Measurements from ENCODE around the gene EFR3B. TPM values are rescaled to one million over a fixed set of nuclear protein-coding genes. Genes with fewer than 3 reads are reported as not detected.

Gene EFR3B
- total RNA-seq, 1 experiment from 2014 or later: 7.0 TPM

DNA sequence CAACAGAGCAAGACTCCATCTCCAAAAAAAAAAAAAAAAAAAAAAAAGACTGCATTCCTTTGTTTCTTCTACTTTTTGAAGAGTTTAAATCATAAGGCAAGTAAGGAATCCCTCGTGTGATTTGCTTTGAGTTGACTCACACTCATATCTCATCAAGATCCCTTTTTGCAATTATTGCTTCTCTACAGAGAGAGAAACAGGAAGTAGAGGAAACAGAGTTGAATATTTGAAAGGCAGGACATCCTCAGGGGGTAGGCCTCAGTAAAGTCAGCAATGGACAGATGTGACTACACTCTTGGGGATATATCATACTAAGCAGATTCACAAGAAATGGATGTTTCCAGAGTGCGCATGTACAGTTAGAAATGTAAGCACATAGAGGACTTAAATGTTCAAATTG, 11.2 kb upstream of the EFR3B start:
- no peak overlapping the region for H4K91ac ChIP-seq (ENCODE audit: insufficient read length, low read depth, low read length)
- Mint-ChIP-seq H3K4me3 (no peak overlapping the region), H3K9me3 (peaks cover 0 to 3% of the 10 kb centered on the region in 2 experiments; a peak in 1 of 5 replicates), H3K27me3 (ENCODE audit: low read depth) (peaks cover 15% of the 10 kb centered on the region), H3K36me3 (ENCODE audit: insufficient read depth in 1 of 3, low read depth in 3 of 3) (no peaks in the 10 kb centered on the region), H3K27ac (no peak overlapping the region), H3K4me1 (peaks cover 3 to 7% of the 10 kb centered on the region in 2 experiments; a peak in 2 of 4 replicates)
- H3K79me1 ChIP-seq (ENCODE audit: insufficient read depth, low read depth, low read length, poor library complexity, severe bottlenecking): no peaks in the 10 kb centered on the region
- H3K27me3 ChIP-seq (ENCODE audit: insufficient read depth, low read length): no peaks in the 10 kb centered on the region
- H3K27ac ChIP-seq (ENCODE audit: insufficient read length, low read depth, low read length): no peak overlapping the region
- H3K4me2 ChIP-seq (ENCODE audit: insufficient read depth, insufficient read length, low read length): no peak overlapping the region
- no peaks in the 10 kb centered on the region for H3K9me3 ChIP-seq (ENCODE audit: control insufficient read depth, low read depth, low read length)
- no peak overlapping the region for H4K8ac ChIP-seq (replicated peaks; ENCODE audit: insufficient read length, low read depth, low read length)
- no peak overlapping the region for H2BK20ac ChIP-seq (ENCODE audit: low read depth, low read length, poor library complexity, severe bottlenecking)
- no peak overlapping the region for H2AK5ac ChIP-seq (ENCODE audit: insufficient read length, low read length)
- H3K18ac ChIP-seq (ENCODE audit: insufficient read length, low read depth, low read length): no peak overlapping the region
- H3K9ac ChIP-seq (ENCODE audit: extremely low read depth, insufficient read length, low read length): no peak overlapping the region
- no peak overlapping the region for H3K23ac ChIP-seq (ENCODE audit: insufficient read length, low read depth, low read length)
- H3K56ac ChIP-seq (ENCODE audit: insufficient read length, low read depth, low read length): no peak overlapping the region
- H2BK120ac ChIP-seq (ENCODE audit: low read depth, low read length, poor library complexity, severe bottlenecking): no peak overlapping the region
- H4K20me1 ChIP-seq (ENCODE audit: control insufficient read depth, insufficient read depth, insufficient read length): no peaks in the 10 kb centered on the region
- WGBS (ENCODE audit: extremely low coverage, insufficient read length, low lambda C conversion rate): no CpG with 5 or more reads among the region's 2 CpGs
- no peak overlapping the region for H3K14ac ChIP-seq (ENCODE audit: insufficient read depth, low read length)
- no peaks in the 10 kb centered on the region for H3K79me2 ChIP-seq (ENCODE audit: insufficient read depth, low read length)
- no peak overlapping the region for H3T11ph ChIP-seq (ENCODE audit: low read length)
- no peaks in the 10 kb centered on the region for H3K4me1 ChIP-seq (ENCODE audit: insufficient read depth, low read length)
- no peak for TF ChIP-seq CTCF (conservative IDR thresholded peaks at IDR 0.05)
- H3K4ac ChIP-seq (ENCODE audit: low read depth, low read length): no peak overlapping the region
- no peaks in the 10 kb centered on the region for H3K23me2 ChIP-seq (ENCODE audit: insufficient read length, low read depth, low read length, poor library complexity, severe bottlenecking)
- no peak overlapping the region for H2BK12ac ChIP-seq (ENCODE audit: insufficient read length, low read depth, low read length)
- no peak overlapping the region for H2AFZ ChIP-seq (ENCODE audit: low read length)
- no peak overlapping the region for H4K5ac ChIP-seq (ENCODE audit: insufficient read length, low read depth, low read length)
- H2BK15ac ChIP-seq (ENCODE audit: low read depth, low read length): no peak overlapping the region
- DNase-seq: no peak
- no peak overlapping the region for H2BK5ac ChIP-seq (ENCODE audit: insufficient read length, low read length)
